ENCODE results near the gene GPER1.

DNA sequence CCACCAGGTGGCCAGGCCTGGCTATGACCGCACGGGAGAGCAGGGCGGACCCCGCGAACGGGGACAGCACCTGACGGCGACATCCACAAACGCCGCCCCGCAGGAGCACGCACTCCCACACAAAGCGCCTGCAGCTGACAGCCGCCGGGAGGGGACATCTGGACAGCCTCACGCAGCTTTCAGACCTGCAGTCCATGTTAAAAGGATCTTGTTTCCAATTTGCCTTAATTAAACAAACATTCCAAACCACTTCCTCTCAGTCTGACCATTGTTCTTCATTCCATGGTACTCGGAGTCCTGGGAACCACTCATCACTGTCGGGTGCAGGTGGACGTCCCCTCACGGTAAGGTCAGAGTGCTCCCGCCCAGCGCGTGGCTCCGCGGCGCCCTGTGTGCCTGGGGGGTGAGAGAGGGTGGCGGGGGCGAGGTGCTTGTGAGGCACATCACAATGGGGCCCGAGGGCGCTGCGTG is 5.9 kb upstream of the GPER1 start:
- TF ChIP-seq EZH2phosphoT487 (conservative IDR thresholded peaks at IDR 0.05; ENCODE audit: low read length), result no peak
- TF ChIP-seq, protein P1, sequence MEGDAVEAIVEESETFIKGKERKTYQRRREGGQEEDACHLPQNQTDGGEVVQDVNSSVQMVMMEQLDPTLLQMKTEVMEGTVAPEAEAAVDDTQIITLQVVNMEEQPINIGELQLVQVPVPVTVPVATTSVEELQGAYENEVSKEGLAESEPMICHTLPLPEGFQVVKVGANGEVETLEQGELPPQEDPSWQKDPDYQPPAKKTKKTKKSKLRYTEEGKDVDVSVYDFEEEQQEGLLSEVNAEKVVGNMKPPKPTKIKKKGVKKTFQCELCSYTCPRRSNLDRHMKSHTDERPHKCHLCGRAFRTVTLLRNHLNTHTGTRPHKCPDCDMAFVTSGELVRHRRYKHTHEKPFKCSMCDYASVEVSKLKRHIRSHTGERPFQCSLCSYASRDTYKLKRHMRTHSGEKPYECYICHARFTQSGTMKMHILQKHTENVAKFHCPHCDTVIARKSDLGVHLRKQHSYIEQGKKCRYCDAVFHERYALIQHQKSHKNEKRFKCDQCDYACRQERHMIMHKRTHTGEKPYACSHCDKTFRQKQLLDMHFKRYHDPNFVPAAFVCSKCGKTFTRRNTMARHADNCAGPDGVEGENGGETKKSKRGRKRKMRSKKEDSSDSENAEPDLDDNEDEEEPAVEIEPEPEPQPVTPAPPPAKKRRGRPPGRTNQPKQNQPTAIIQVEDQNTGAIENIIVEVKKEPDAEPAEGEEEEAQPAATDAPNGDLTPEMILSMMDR (IDR thresholded peaks at IDR 0.05; ENCODE audit: insufficient read depth, low read length, poor library complexity, severe bottlenecking), result no peak

All from SU-DHL-6 (cell line).